SK-N-SH (cell line): Measurements from ENCODE around the gene KLF17. TPM values are rescaled to one million over a fixed set of nuclear protein-coding genes. Genes with fewer than 3 reads are reported as not detected.
A peak's percentile ranks its signal among the peaks of the same experiment; 100 is the strongest.
"Not testable (repeated sequence)": the region's sequence is repeated elsewhere in the genome, so short reads cannot be mapped to it uniquely, and the experiment has no call there.

Experiments
- CTCF ChIA-PET: fragments of 300-600, 350-600 bp; formaldehyde crosslinking; extraction: SDS; loops from one replicate; lab custom pipeline; 2021; lab: Yijun Ruan, JAX
- POLR2A ChIA-PET: fragments of 350-600 bp; sonication (Branson Sonifier 250); formaldehyde crosslinking; extraction: SDS; loops from one replicate; lab custom pipeline; 2020; ENCODE audit warnings: antibody characterized with exemption, inconsistent platforms; lab: Yijun Ruan, JAX
- DNase-seq: peaks from one replicate; pipeline ENCODE4 v3.0.0; 2012
- H2AFZ ChIP-seq: fragments of 200-600 bp; sonication (generic); 2 replicates; pipeline ENCODE4 v1.8.1; 2016; ENCODE audit warnings: antibody characterized with exemption, mild to moderate bottlenecking, low read depth
- H3F3A ChIP-seq: fragments of 200-600 bp; sonication (generic); replicated peaks from 2 replicates; pipeline ENCODE3; 2016; ENCODE audit warnings: antibody characterized with exemption, mild to moderate bottlenecking; ENCODE audit not compliant: insufficient read depth
- H3K27ac ChIP-seq, 2 experiments: fragments of 200-500 bp in 1 of 2; fragments of 200-600 bp in 1 of 2; sonication (Bioruptor generic) in 1 of 2; sonication (generic), shearing (Covaris generic) in 1 of 2; 2 replicates each; pipeline versions ENCODE4 v1.5.1 to v1.6.1; 2014 to 2016; ENCODE audit warnings: low read depth in 2 of 2, inconsistent platforms in 1 of 2, low read length in 1 of 2, mild to moderate bottlenecking in 1 of 2, mixed read lengths in 1 of 2
- H3K27me3 ChIP-seq: fragments of 200-600 bp; sonication (generic), shearing (Covaris generic); 2 replicates; pipeline ENCODE4 v1.6.1; 2016; ENCODE audit warnings: mixed run types; ENCODE audit not compliant: insufficient read depth
- H3K36me3 ChIP-seq, 2 experiments: fragments of 200-500 bp in 1 of 2; fragments of 200-600 bp in 1 of 2; sonication (Bioruptor generic) in 1 of 2; sonication (generic) in 1 of 2; replicated peaks in 1 of 2; 2 replicates each; pipeline versions ENCODE3 to v1.5.1; 2014 to 2016; ENCODE audit warnings: low read length in 1 of 2, mild to moderate bottlenecking in 1 of 2; ENCODE audit not compliant: insufficient read depth in 2 of 2, control insufficient read depth in 1 of 2
- H3K4me1 ChIP-seq, 2 experiments: fragments of 200-500 bp in 1 of 2; fragments of 200-600 bp in 1 of 2; sonication (Bioruptor generic) in 1 of 2; sonication (generic), shearing (Covaris generic) in 1 of 2; 2 replicates each; pipeline versions ENCODE4 v1.5.1 to v1.6.1; 2014 to 2016; ENCODE audit warnings: low read depth in 1 of 2, low read length in 1 of 2, mixed run types in 1 of 2; ENCODE audit not compliant: insufficient read depth in 2 of 2, control insufficient read depth in 1 of 2
- H3K4me2 ChIP-seq: fragments of 200-600 bp; sonication (generic), shearing (Covaris generic); 2 replicates; pipeline ENCODE4 v1.6.1; 2017; ENCODE audit warnings: mixed run types
- H3K4me3 ChIP-seq, 2 experiments: fragments of 200-500 bp in 1 of 2; fragments of 200-600 bp in 1 of 2; sonication (Bioruptor generic) in 1 of 2; sonication (generic), shearing (Covaris generic) in 1 of 2; 2 replicates each; pipeline versions ENCODE4 v1.5.1 to v1.8.1; 2014 to 2016; ENCODE audit warnings: low read depth in 2 of 2, inconsistent platforms in 1 of 2, low read length in 1 of 2, mild to moderate bottlenecking in 1 of 2, mixed read lengths in 1 of 2, moderate library complexity in 1 of 2
- H3K79me2 ChIP-seq: fragments of 200-600 bp; sonication (generic); 2 replicates; pipeline ENCODE4 v1.8.1; 2017; ENCODE audit warnings: mild to moderate bottlenecking; ENCODE audit not compliant: insufficient read depth
- H3K9ac ChIP-seq: fragments of 200-600 bp; sonication (generic); 2 replicates; pipeline ENCODE4 v1.6.1; 2017; ENCODE audit warnings: mixed run types
- H3K9me2 ChIP-seq: fragments of 200-600 bp; sonication (generic); 2 replicates; pipeline ENCODE4 v1.6.1; 2017; ENCODE audit warnings: mixed run types
- H3K9me3 ChIP-seq: fragments of 200-600 bp; sonication (generic); 2 replicates; pipeline ENCODE4 v1.6.1; 2017; ENCODE audit warnings: mixed run types, mild to moderate bottlenecking, moderate library complexity
- H4K20me1 ChIP-seq: fragments of 200-600 bp; sonication (generic); 2 replicates; pipeline ENCODE4 v1.6.1; 2017; ENCODE audit warnings: mild to moderate bottlenecking, mixed run types; ENCODE audit not compliant: insufficient read depth
- CTCF ChIP-seq: fragments of 200-600 bp; sonication (generic); IDR thresholded peaks from 2 replicates; pipeline ENCODE4 v1.6.1; 2017; ENCODE audit warnings: antibody characterized with exemption, mild to moderate bottlenecking, moderate library complexity
- ELF1 ChIP-seq: IDR thresholded peaks from 2 replicates; pipeline ENCODE4 v1.4.0; 2012
- EZH2phosphoT487 ChIP-seq: fragments of 200-600 bp; sonication (generic); IDR thresholded peaks from 2 replicates; pipeline ENCODE4 v1.6.1; 2017; ENCODE audit warnings: low read depth, mixed run types, mild to moderate bottlenecking, antibody characterized with exemption, moderate library complexity, borderline replicate concordance
- FOXM1 ChIP-seq: IDR thresholded peaks from 2 replicates; pipeline ENCODE4 v1.4.0; 2012; ENCODE audit warnings: low read depth, mild to moderate bottlenecking
- GABPA ChIP-seq: IDR thresholded peaks from 2 replicates; pipeline ENCODE4 v1.4.0; 2012; ENCODE audit warnings: low read depth, mild to moderate bottlenecking
- GATA2 ChIP-seq: sonication (generic); formaldehyde crosslinking; IDR thresholded peaks from 2 replicates; pipeline ENCODE4 v1.5.0; 2020; ENCODE audit warnings: mild to moderate bottlenecking, missing genetic modification reagents
- JUND ChIP-seq: IDR thresholded peaks from 2 replicates; pipeline ENCODE4 v1.4.0; 2012
- NRF1 ChIP-seq: IDR thresholded peaks from 2 replicates; pipeline ENCODE4 v1.6.1; 2012; ENCODE audit warnings: low read depth, mild to moderate bottlenecking, low read length
- RFX5 ChIP-seq: IDR thresholded peaks from 2 replicates; pipeline ENCODE4 v1.6.1; 2012; ENCODE audit warnings: mild to moderate bottlenecking, improper control_type of control experiment, low read length
- USF2 ChIP-seq: fragments of 150-350 bp; IDR thresholded peaks from 2 replicates; pipeline ENCODE4 v1.6.1; 2017; ENCODE audit warnings: antibody characterized with exemption, low read length, low read depth, borderline replicate concordance
- YY1 ChIP-seq: IDR thresholded peaks from 2 replicates; pipeline ENCODE4 v1.4.0; 2012; ENCODE audit warnings: low read depth, mild to moderate bottlenecking
- WGBS: methylation state at CpG from one replicate; pipeline ENCODE4 v1.1.6; 2017; ENCODE audit warnings: low lambda C conversion rate; 5-methylcytosine and 5-hydroxymethylcytosine counted together
- polyA plus RNA-seq, 3 experiments: library from polyadenylated mRNA; depleted of rRNA; stranded (reverse); fragments of >200 nt; gene quantifications; 2 replicates each; pipeline ENCODE4 v1.2.3, GENCODE V29; 2012

Gene KLF17
- polyA plus RNA-seq, 1 of the 3 experiments (the other 2 are of a cell fraction): 0.21 TPM

GRCh38 chr1:44112486-44112885 lies 6.1 kb upstream of the KLF17 start:
- Histone ChIP-seq H3K9ac (no peak overlapping the region), H3K36me3 (no peaks in the 10 kb centered on the region), H3K27me3 (no peaks in the 10 kb centered on the region), H3K9me2 (no peaks in the 10 kb centered on the region), H3K4me2 (no peak overlapping the region), H4K20me1 (no peaks in the 10 kb centered on the region), H3K9me3 (no peaks in the 10 kb centered on the region), H3K4me1 (no peaks in the 10 kb centered on the region; a peak in 1 of 4 replicates), H3K79me2 (no peaks in the 10 kb centered on the region), H3K27ac (no peak overlapping the region), H3F3A (no peaks in the 10 kb centered on the region), H2AFZ (peak overlapping the region; percentile 29; the same call in 1 of the 2 replicates), H3K4me3 (no peak overlapping the region)
- ChIA-PET CTCF (interaction anchor here (1.0 kb wide), 1 partner anchor 16 kb away, joined by 3 read pairs; no protein-coding TSS in a partner anchor), POLR2A (no interaction called here)
- WGBS: 68% methylated on average over 3 of the region's 3 CpGs
- no peak for DNase-seq
- TF ChIP-seq ELF1: no peak
- no peak for TF ChIP-seq USF2
- no peak for TF ChIP-seq YY1

GRCh38 chr1:44113095-44113609 lies 5.5 kb upstream of the KLF17 start:
- ChIA-PET POLR2A (no interaction called here), CTCF (interaction anchor here (1.0 kb wide), 1 partner anchor 15 kb away, joined by 3 read pairs; no protein-coding TSS in a partner anchor)
- no peaks in the 10 kb centered on the region for H3K27me3 ChIP-seq
- no peaks in the 10 kb centered on the region for H3F3A ChIP-seq
- H3K79me2 ChIP-seq: no peaks in the 10 kb centered on the region
- no peaks in the 10 kb centered on the region for H4K20me1 ChIP-seq
- H3K4me1 ChIP-seq: no peaks in the 10 kb centered on the region; a peak in 1 of 4 replicates
- no peaks in the 10 kb centered on the region for H3K9me3 ChIP-seq
- no peak overlapping the region for H3K9ac ChIP-seq
- H2AFZ ChIP-seq: no peak overlapping the region
- WGBS: 64% methylated on average over 2 of the region's 2 CpGs
- no peaks in the 10 kb centered on the region for H3K36me3 ChIP-seq
- no peak for DNase-seq
- H3K4me3 ChIP-seq: no peak overlapping the region
- no peaks in the 10 kb centered on the region for H3K9me2 ChIP-seq
- TF ChIP-seq CTCF: no peak
- TF ChIP-seq RFX5: no peak
- TF ChIP-seq GATA2: no peak
- TF ChIP-seq GABPA: no peak
- no peak for TF ChIP-seq EZH2phosphoT487
- no peak for TF ChIP-seq JUND
- no peak overlapping the region for H3K27ac ChIP-seq
- H3K4me2 ChIP-seq: no peak overlapping the region

GRCh38 chr1:44114098-44114497 lies 4.5 kb upstream of the KLF17 start:
- no peak overlapping the region for H2AFZ ChIP-seq
- no peaks in the 10 kb centered on the region for H3K9me3 ChIP-seq
- no peaks in the 10 kb centered on the region for H3F3A ChIP-seq
- no peaks in the 10 kb centered on the region; a peak in 1 of 4 replicates for H3K4me1 ChIP-seq
- ChIA-PET POLR2A (no interaction called here), CTCF (no interaction called here)
- no peak overlapping the region for H3K9ac ChIP-seq
- H4K20me1 ChIP-seq: no peaks in the 10 kb centered on the region
- H3K27ac ChIP-seq: no peak overlapping the region
- DNase-seq: no peak
- no peak overlapping the region for H3K4me2 ChIP-seq
- H3K36me3 ChIP-seq: no peaks in the 10 kb centered on the region
- no peak for TF ChIP-seq GATA2
- TF ChIP-seq CTCF: no peak
- TF ChIP-seq FOXM1: no peak
- no peak for TF ChIP-seq NRF1
- no peak for TF ChIP-seq USF2
- 66% methylated on average over 7 of the region's 7 CpGs for WGBS
- no peak overlapping the region for H3K4me3 ChIP-seq
- H3K27me3 ChIP-seq: no peaks in the 10 kb centered on the region
- no peaks in the 10 kb centered on the region for H3K9me2 ChIP-seq
- H3K79me2 ChIP-seq: no peaks in the 10 kb centered on the region

GRCh38 chr1:44117272-44117671 lies 1.3 kb upstream of the KLF17 start:
- H3K79me2 ChIP-seq, H3F3A ChIP-seq, H3K4me3 ChIP-seq, DNase-seq, CTCF ChIA-PET, H2AFZ ChIP-seq, H3K9ac ChIP-seq, H3K27ac ChIP-seq, H3K9me3 ChIP-seq, H3K9me2 ChIP-seq, H3K27me3 ChIP-seq, H4K20me1 ChIP-seq, POLR2A ChIA-PET, H3K4me2 ChIP-seq, H3K36me3 ChIP-seq, H3K4me1 ChIP-seq: not testable (repeated sequence)
- 85% methylated on average over 10 of the region's 10 CpGs for WGBS
